Lower leg skin (tissue), 3 donors: ENCODE measurements around the gene RNF213.

Source experiments
- POLR2A ChIP-seq, 2 donors: fragments of 450-650 bp; IDR thresholded peaks; one replicate each; pipeline ENCODE4 v1.6.1; 2016 to 2017; ENCODE audit warnings: antibody characterized with exemption in 2 of 2, mild to moderate bottlenecking in 1 of 2, moderate library complexity in 1 of 2
- TF ChIP-seq, protein P1 (sequence below), 3 donors: fragments of 450-650 bp; IDR thresholded peaks; one replicate each; pipeline ENCODE4 v1.5.1; 2016; ENCODE audit warnings: antibody characterized with exemption in 3 of 3, mild to moderate bottlenecking in 3 of 3, moderate library complexity in 2 of 3

DNA sequence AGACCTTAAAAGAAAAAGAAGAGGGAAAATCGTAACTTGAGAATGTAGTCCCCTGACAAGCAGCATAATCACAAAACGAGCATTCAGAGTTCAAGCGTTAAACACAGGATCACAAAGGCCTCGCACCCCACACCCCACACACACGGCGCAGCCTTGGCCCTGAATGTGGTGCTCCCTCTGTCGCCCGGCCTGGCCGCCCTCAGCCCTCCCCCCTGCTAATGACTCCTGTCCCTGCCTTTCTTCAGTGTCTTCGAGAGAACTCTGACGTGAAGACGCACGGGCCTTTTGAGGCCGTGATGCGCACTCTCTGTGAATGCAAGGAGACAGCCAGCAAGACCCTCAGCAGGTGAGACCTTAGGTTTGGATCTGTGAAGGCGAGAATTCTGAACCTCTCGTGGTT lies 106.9 kb downstream of the RNF213 start:
- TF ChIP-seq, protein P1, sequence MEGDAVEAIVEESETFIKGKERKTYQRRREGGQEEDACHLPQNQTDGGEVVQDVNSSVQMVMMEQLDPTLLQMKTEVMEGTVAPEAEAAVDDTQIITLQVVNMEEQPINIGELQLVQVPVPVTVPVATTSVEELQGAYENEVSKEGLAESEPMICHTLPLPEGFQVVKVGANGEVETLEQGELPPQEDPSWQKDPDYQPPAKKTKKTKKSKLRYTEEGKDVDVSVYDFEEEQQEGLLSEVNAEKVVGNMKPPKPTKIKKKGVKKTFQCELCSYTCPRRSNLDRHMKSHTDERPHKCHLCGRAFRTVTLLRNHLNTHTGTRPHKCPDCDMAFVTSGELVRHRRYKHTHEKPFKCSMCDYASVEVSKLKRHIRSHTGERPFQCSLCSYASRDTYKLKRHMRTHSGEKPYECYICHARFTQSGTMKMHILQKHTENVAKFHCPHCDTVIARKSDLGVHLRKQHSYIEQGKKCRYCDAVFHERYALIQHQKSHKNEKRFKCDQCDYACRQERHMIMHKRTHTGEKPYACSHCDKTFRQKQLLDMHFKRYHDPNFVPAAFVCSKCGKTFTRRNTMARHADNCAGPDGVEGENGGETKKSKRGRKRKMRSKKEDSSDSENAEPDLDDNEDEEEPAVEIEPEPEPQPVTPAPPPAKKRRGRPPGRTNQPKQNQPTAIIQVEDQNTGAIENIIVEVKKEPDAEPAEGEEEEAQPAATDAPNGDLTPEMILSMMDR (IDR thresholded peaks at IDR 0.05): no peak
- TF ChIP-seq POLR2A (IDR thresholded peaks at IDR 0.05): no peak
